ENCODE results near the gene MST1R.

GRCh38 chr3:49911124-49911420 is 7.4 kb upstream of the MST1R start:
- no peak for TF ChIP-seq CTCF (IDR thresholded peaks at IDR 0.05)
- no peak for TF ChIP-seq POLR2A (IDR thresholded peaks at IDR 0.05)

All from right lobe of liver (tissue), 4 donors.